Kidney (tissue), 14 donors: ENCODE data around the gene UBE2D2. TPM values are rescaled to one million over a fixed set of nuclear protein-coding genes. Genes with fewer than 3 reads are reported as not detected.

Source experiments
- DNase-seq, 5 donors: peaks; one replicate each; pipeline ENCODE4 v3.0.0-alpha.2; 2013 to 2020
- FAIRE-seq: peaks from 2 replicates; lab custom pipeline; 2012; peaks lifted over from hg19 to GRCh38; lab: Jason Lieb, UNC
- H3K27ac ChIP-seq, 2 donors: one replicate each; pipeline ENCODE4 v1.7.0; 2013; ENCODE audit warnings: low read depth in 2 of 2, low read length in 2 of 2, inconsistent platforms in 1 of 2
- H3K27me3 ChIP-seq: one replicate; pipeline ENCODE4 v1.7.1; 2013; ENCODE audit warnings: low read length, inconsistent platforms; ENCODE audit not compliant: control insufficient read depth, insufficient read depth
- H3K36me3 ChIP-seq, 3 donors: one replicate each; pipeline versions ENCODE4 v1.7.0 to v1.7.1; 2013; ENCODE audit warnings: low read length in 3 of 3, control low read depth in 1 of 3, inconsistent platforms in 1 of 3; ENCODE audit not compliant: insufficient read depth in 3 of 3, control insufficient read depth in 2 of 3
- H3K4me1 ChIP-seq, 3 donors: one replicate each; pipeline versions ENCODE4 v1.7.0 to v1.7.1; 2013; ENCODE audit warnings: low read length in 3 of 3, inconsistent platforms in 1 of 3, low read depth in 1 of 3; ENCODE audit not compliant: control insufficient read depth in 2 of 3, insufficient read depth in 2 of 3
- H3K4me3 ChIP-seq, 3 donors: one replicate each; pipeline versions ENCODE4 v1.7.0 to v1.8.1; 2013; ENCODE audit warnings: low read length in 3 of 3, control low read depth in 1 of 3, inconsistent platforms in 1 of 3
- H3K9ac ChIP-seq, 3 donors: one replicate each; pipeline versions ENCODE4 v1.7.0 to v1.7.1; 2013; ENCODE audit warnings: low read length in 3 of 3, control low read depth in 1 of 3, inconsistent platforms in 1 of 3
- H3K9me3 ChIP-seq, 3 donors: one replicate each; pipeline versions ENCODE4 v1.7.0 to v1.7.1; 2013; ENCODE audit warnings: low read length in 3 of 3, control low read depth in 1 of 3, inconsistent platforms in 1 of 3; ENCODE audit not compliant: control insufficient read depth in 2 of 3, insufficient read depth in 1 of 3
- CTCF ChIP-seq: IDR thresholded peaks from 3 replicates; pipeline ENCODE4 v1.5.1; 2012; ENCODE audit warnings: mild to moderate bottlenecking, moderate library complexity, borderline replicate concordance; ENCODE audit not compliant: insufficient read depth; ENCODE audit errors: extremely low read depth
- intact Hi-C: fragments of 100-400 bp; cut with DNase I; formaldehyde crosslinking; loops from one replicate; pipeline ENCODE4 v1.11.1; 2022
- polyA plus RNA-seq: library from polyadenylated mRNA; stranded (reverse); fragments of 350-450 nt; fragmentation: Illumina TruSeq; extraction: RNeasy Lipid Tissue Mini Kit (QIAGEN cat#74804); gene quantifications from one replicate; pipeline ENCODE4 v1.2.3, GENCODE V29; 2014; ENCODE audit warnings: low read depth, low replicate concordance; ENCODE audit not compliant: insufficient read depth
- total RNA-seq: library from RNA; stranded (reverse); fragmentation: NEBNext Ultra II Directional; extraction: Animal tissue kit (Norgen Biotek cat#: 25700); gene quantifications from one replicate; pipeline ENCODE4 v1.2.1, GENCODE V29; 2021
- donor health status: control.
- donor health status: control.
- donor health status: control.
- donor health status: control.
- donor health status: control.
- donor health status: DM: yes; HTN: yes; CAD: no.
- donor health status: Normal renal cell carcinoma (clear cell type).

The UBE2D2 gene
- total and polyA plus RNA-seq, 2 donors from 2014 or later = 118 to 131 TPM

- intact Hi-C loops = no loop called here
- DNase-seq (peak; percentile 92 to 96 (median 94)), FAIRE-seq (no peak)
- Histone ChIP-seq H3K27ac (peak within 1 kb of the TSS; percentile 88 to 90), H3K9ac (peak within 1 kb of the TSS; percentile 29 to 94 (median 37)), H3K4me3 (peak within 1 kb of the TSS; percentile 42 to 82 (median 73)), H3K36me3 (no peaks in the 10 kb centered on the region), H3K27me3 (no peaks in the 10 kb centered on the region), H3K9me3 (no peaks in the 10 kb centered on the region), H3K4me1 (peaks cover 8 to 44% (median 42%) of the 10 kb centered on the region in 3 donors)
- no peak for TF ChIP-seq CTCF
These were observed 87.3 kb downstream of the UBE2D2 start, which contains the start of gene CXXC5 for GRCh38 chr5:139648205-139649081. CXXC5 (plus strand) TSS chr5:139648349; CDS start chr5:139680524, 32,175 bp downstream.

GRCh38 chr5:139649082-139649991 lies 88.2 kb downstream of the UBE2D2 start:
- no peak for FAIRE-seq

More at GRCh38 chr5:139649082-139649991, 88.2 kb downstream of the UBE2D2 start:
- TF ChIP-seq CTCF = no peak
- peak overlapping the region; percentile 88 to 90 for H3K27ac ChIP-seq
- H3K9ac ChIP-seq = peak overlapping the region; percentile 27 to 94 (median 38)
- H3K27me3 ChIP-seq = no peaks in the 10 kb centered on the region
- H3K4me1 ChIP-seq = peaks cover 10 to 44% (median 42%) of the 10 kb centered on the region in 3 donors
- H3K4me3 ChIP-seq = peak overlapping the region; percentile 53 to 82 (median 73)
- DNase-seq = peak in 3 of 5 donors; percentile 70 to 87 (median 87)
- H3K36me3 ChIP-seq = no peaks in the 10 kb centered on the region
- H3K9me3 ChIP-seq = no peaks in the 10 kb centered on the region
- intact Hi-C loops = no loop called here
